ENCODE results near the gene C1orf94.

The C1orf94 gene

DNA sequence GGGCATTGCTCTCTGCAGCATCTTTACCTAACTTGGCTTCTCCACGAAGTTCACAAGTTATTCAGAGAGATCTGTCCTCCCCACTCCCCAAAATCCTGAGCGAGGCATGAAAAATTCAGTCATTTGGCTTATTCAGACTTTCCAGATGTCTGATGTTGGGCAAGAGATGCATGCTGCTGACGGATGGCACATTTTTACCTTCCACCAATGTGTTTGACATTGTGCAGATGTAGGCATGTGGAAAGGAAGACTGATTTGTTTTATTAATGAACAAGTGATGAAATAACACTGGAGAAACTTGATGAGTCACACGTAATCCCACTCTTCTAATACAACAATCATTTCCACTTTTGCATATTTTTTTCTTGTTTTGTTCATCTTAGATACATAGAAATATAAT is 86.7 kb downstream of the C1orf94 start:
- no peak for DNase-seq

DNA sequence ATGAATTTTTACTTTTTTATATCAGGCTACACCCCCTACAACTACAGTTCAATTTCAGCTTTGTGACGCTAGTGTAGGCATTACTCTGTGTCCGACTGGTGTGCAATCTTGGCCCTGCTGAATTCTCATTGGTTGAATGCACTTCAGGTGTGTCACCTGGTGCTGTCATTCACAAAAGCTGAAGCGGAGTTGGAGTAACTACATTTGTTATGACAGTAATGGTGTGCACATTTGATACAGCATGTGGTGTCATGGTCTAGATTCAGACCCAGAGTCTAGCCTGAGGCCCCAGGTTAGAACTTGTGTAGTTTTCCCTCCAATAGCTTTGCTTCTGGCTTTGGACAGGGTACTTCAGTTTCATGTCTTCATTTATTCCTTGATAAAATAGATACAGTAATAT is 88.7 kb downstream of the C1orf94 start:
- DNase-seq = no peak

DNA sequence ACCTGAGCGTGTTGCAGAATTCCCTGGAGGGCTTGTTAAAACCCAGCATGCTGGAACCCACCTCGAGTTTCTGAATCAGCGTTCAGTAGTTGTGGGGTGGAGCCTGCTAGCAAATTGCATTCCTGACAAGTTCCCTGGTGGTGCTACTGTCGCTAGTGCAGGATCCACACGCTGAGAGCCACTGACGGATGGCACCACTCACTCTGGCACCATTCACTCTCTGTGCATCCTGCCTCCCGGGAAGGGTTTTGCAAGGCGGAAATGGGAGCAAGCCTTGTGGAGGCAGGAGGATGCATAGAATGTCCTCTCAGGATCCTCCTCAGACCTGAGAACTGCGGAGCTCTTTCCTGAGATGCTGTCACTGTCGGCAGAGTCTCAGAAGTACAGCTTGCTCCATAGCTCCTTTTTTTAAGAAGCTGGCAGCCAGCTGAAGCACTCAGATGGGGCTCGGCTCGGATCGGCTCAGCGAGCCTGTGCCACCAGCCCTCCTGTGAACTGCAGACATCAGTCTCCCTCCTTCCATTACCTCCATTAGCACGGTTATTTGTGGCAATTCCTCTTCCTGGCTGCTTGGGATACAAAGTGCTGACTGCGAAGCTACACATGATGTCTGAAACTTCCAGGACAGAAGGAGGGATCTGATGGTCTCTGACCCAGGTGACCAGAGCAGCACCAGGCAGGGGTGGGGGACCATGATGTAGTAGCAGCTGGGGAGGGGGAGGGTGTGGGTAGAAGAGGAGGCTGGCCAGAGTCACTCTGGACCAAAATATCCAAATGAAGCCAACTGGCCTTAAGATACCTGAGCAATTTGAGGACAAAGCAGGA is 89.6 kb downstream of the C1orf94 start:
- no peak for DNase-seq

DNA sequence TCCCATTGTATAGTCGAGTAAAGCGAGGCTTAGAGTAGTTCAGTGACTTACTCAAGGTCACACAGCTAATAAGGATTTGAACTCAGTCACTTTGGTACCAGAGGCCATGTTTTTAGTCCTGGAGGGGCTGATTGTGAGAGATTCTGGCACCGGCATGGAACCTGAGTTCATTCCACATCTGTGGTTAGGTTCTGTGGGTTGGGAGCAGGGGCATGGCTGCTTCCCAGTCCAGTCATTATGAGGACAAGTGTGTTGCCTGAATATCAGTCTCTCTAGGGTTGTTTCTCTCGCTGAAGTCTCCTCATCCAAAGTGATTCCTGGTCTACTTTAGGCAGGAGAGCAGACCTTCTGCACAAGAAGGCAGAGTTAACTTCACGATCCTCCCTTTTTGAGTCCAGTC is 90.6 kb downstream of the C1orf94 start:
- DNase-seq = no peak

DNA sequence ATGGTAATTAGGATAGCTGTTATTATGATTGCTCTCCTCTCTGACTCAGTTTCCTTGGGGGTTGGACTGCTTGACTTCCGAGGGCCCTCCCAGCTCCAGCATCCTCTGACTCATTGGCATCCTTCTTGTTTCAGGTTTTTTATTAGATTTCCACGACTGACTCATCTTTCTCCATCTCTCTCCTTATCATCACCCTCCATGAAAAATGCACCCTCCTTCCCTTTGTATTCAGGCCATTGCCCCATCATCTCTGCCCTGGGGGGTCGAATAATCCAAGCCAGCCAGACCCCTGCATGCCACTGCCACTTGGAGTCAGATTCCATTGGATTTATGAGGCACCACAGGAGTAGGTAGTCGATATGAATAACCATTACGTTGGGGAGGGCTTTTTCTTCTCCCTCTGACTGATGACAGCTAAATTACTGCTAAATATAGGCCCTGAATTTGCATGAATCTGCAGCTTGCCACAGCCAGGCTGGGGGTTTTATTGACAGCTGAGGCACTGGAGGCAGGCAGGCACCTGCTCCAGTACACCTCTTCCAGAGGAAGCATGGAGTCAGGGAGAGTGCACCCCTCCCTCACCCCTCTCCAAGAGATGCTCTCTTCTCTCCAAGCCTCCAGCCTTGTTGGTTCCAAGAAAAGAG is 91.7 kb downstream of the C1orf94 start:
- no peak for DNase-seq
